Neural cell (in vitro differentiated cells): ENCODE data around the gene CEP350. TPM values are rescaled to one million over a fixed set of nuclear protein-coding genes. Genes with fewer than 3 reads are reported as not detected.

ENCODE experiments used
- H2AFZ ChIP-seq: fragments of 200-600, 300-800 bp; sonication (generic), shearing (Covaris generic); 2 replicates; pipeline ENCODE4 v1.6.0; 2014; ENCODE audit warnings: low read depth, mild to moderate bottlenecking, antibody characterized with exemption, low read length, moderate library complexity
- H3F3A ChIP-seq: fragments of 200-600 bp; shearing (Covaris generic); 2 replicates; pipeline ENCODE4 v1.6.1; 2016; ENCODE audit warnings: mild to moderate bottlenecking, moderate library complexity, mixed read lengths, antibody characterized with exemption, low read length; ENCODE audit not compliant: insufficient read depth, poor library complexity, severe bottlenecking
- H3K27ac ChIP-seq: fragments of 200-600, 300-800 bp; sonication (generic), shearing (Covaris generic); 2 replicates; pipeline ENCODE4 v1.5.1; 2014; ENCODE audit warnings: mild to moderate bottlenecking, low read length, moderate library complexity
- H3K27me3 ChIP-seq: fragments of 300-800, 200-600 bp; sonication (generic), shearing (Covaris generic); 2 replicates; pipeline ENCODE4 v1.6.0; 2014; ENCODE audit warnings: mild to moderate bottlenecking, low read depth, low read length, moderate library complexity; ENCODE audit not compliant: insufficient read depth
- H3K36me3 ChIP-seq: fragments of 300-800, 200-600 bp; sonication (generic), shearing (Covaris generic); 2 replicates; pipeline ENCODE4 v1.5.1; 2014; ENCODE audit warnings: mild to moderate bottlenecking, antibody characterized with exemption, low read length, moderate library complexity; ENCODE audit not compliant: insufficient read depth
- H3K4me2 ChIP-seq: fragments of 300-800, 200-600 bp; sonication (generic), shearing (Covaris generic); 2 replicates; pipeline ENCODE4 v1.6.0; 2014; ENCODE audit warnings: mild to moderate bottlenecking, low read length
- H3K4me3 ChIP-seq: fragments of 300-800, 200-600 bp; sonication (generic), shearing (Covaris generic); 2 replicates; pipeline ENCODE4 v1.5.1; 2014; ENCODE audit warnings: mild to moderate bottlenecking, low read length, moderate library complexity
- H3K79me2 ChIP-seq: fragments of 200-600 bp; shearing (Covaris generic); replicated peaks from 2 replicates; pipeline ENCODE4 v1.6.0; 2014; ENCODE audit warnings: mild to moderate bottlenecking, low read length, moderate library complexity; ENCODE audit not compliant: insufficient read depth
- H3K9ac ChIP-seq: fragments of 300-800, 200-600 bp; sonication (generic), shearing (Covaris generic); 2 replicates; pipeline ENCODE4 v1.6.1; 2016; ENCODE audit warnings: mild to moderate bottlenecking, low read length, mixed read lengths
- H3K9me2 ChIP-seq: fragments of 200-600 bp; shearing (Covaris generic); 2 replicates; pipeline ENCODE4 v1.6.1; 2016; ENCODE audit warnings: mild to moderate bottlenecking, low read length, mixed read lengths; ENCODE audit not compliant: insufficient read depth
- H3K9me3 ChIP-seq: fragments of 200-600, 300-800 bp; sonication (generic), shearing (Covaris generic); 2 replicates; pipeline ENCODE4 v1.6.1; 2016; ENCODE audit warnings: mild to moderate bottlenecking, mixed run types, low read length, moderate library complexity, mixed read lengths
- H4K20me1 ChIP-seq: fragments of 200-600 bp; shearing (Covaris generic); 2 replicates; pipeline ENCODE4 v1.6.1; 2016; ENCODE audit warnings: mild to moderate bottlenecking, mixed run types; ENCODE audit not compliant: insufficient read depth
- EP300 ChIP-seq: fragments of 450-650 bp; conservative IDR thresholded peaks from 2 replicates; pipeline ENCODE4 v1.6.1; 2014; ENCODE audit warnings: antibody characterized with exemption, mild to moderate bottlenecking, moderate library complexity; ENCODE audit not compliant: poor library complexity, severe bottlenecking
- EZH2 ChIP-seq: fragments of 200-600, 300-800 bp; shearing (Covaris generic), sonication (generic); IDR thresholded peaks from 2 replicates; pipeline ENCODE4 v1.6.1; 2014; ENCODE audit warnings: antibody characterized with exemption, low read length, borderline replicate concordance, mild to moderate bottlenecking; ENCODE audit not compliant: insufficient read depth, poor library complexity, severe bottlenecking
- MXI1 ChIP-seq: fragments of 450-650 bp; conservative IDR thresholded peaks from 2 replicates; pipeline ENCODE4 v1.6.1; 2014; ENCODE audit warnings: antibody characterized with exemption, mild to moderate bottlenecking; ENCODE audit not compliant: poor library complexity, severe bottlenecking
- POLR2AphosphoS5 ChIP-seq: IDR thresholded peaks from 2 replicates; pipeline ENCODE4 v1.6.1; 2012
- RAD21 ChIP-seq: fragments of 450-650 bp; conservative IDR thresholded peaks from 2 replicates; pipeline ENCODE4 v1.6.1; 2014; ENCODE audit warnings: antibody characterized with exemption, mild to moderate bottlenecking, moderate library complexity
- SMC3 ChIP-seq: fragments of 450-650 bp; conservative IDR thresholded peaks from 2 replicates; pipeline ENCODE4 v1.6.1; 2014; ENCODE audit warnings: antibody characterized with exemption, mild to moderate bottlenecking, moderate library complexity; ENCODE audit not compliant: poor library complexity
- TAF1 ChIP-seq: IDR thresholded peaks from 2 replicates; pipeline ENCODE4 v1.6.1; 2012; ENCODE audit warnings: low read depth
- polyA plus RNA-seq: library from polyadenylated mRNA; depleted of rRNA; stranded (reverse); fragments of >200 nt; gene quantifications from 2 replicates; pipeline ENCODE4 v1.2.3, GENCODE V29; 2014
- TF ChIP-seq, protein P1 (sequence below): fragments of 450-650 bp; IDR thresholded peaks from 2 replicates; pipeline ENCODE4 v1.5.1; 2014; ENCODE audit warnings: antibody characterized with exemption, mild to moderate bottlenecking, moderate library complexity; ENCODE audit not compliant: poor library complexity, severe bottlenecking
- TF ChIP-seq, protein P2 (sequence below): IDR thresholded peaks from 2 replicates; pipeline ENCODE4 v1.6.1; 2012; ENCODE audit warnings: borderline replicate concordance

CEP350 gene
- polyA plus RNA-seq, 1 donor from 2014 or later = 28.1 TPM

DNA sequence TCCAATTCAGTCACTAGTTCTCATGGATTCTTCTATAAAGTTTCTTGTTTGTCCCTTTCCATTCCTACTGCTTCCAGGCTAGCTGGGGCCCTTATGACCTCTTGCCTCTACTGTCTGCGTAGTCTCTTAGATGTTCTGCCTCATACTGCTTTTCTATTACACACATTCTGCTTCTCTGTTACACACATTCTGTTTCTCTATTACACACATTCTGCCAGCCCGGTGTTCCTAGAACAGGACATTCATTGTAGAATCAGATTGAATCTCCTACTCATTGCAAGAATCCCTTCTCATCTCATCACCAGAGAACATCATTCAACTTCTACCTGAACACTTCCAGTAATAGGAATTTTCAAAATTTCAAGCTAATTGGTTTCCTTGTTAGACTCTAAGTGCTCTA, 130.7 kb downstream of the CEP350 start:
- H4K20me1 ChIP-seq = no peaks in the 10 kb centered on the region
- no peaks in the 10 kb centered on the region for H3K9me3 ChIP-seq
- H3K9me2 ChIP-seq = no peaks in the 10 kb centered on the region
- no peak overlapping the region for H3K4me2 ChIP-seq
- H3K79me2 ChIP-seq = no peaks in the 10 kb centered on the region
- no peaks in the 10 kb centered on the region for H3F3A ChIP-seq
- H3K36me3 ChIP-seq = peaks cover 10% of the 10 kb centered on the region
- H3K4me3 ChIP-seq = no peak overlapping the region
- no peaks in the 10 kb centered on the region for H3K27me3 ChIP-seq
- no peak overlapping the region for H3K27ac ChIP-seq
- TF ChIP-seq MXI1 = no peak
- TF ChIP-seq SMC3 = no peak
- no peak overlapping the region for H3K9ac ChIP-seq
- no peak overlapping the region for H2AFZ ChIP-seq

DNA sequence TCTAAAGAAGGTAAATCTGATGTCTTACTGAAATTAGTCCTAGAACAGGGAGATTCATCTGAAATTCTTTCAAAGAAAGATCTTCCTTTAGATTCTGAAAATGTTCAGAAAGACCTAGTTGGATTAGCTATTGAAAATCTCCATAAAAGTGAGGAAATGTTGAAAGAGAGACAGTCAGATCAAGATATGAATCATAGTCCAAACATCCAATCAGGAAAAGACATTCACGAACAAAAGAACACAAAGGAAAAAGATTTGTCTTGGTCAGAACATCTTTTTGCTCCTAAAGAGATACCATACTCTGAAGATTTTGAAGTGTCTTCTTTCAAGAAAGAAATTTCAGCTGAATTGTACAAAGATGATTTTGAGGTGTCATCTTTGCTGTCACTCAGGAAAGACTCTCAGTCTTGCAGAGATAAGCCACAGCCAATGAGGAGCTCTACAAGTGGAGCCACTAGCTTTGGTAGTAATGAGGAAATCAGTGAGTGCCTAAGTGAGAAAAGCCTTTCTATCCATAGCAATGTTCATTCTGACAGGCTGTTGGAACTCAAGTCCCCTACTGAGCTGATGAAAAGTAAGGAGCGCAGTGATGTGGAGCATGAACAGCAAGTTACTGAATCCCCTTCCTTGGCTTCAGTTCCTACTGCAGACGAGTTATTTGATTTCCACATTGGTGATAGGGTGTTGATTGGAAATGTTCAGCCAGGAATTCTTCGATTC, 138.5 kb downstream of the CEP350 start:
- Histone ChIP-seq H3K4me2 (no peak overlapping the region), H3K9ac (no peak overlapping the region), H3F3A (no peaks in the 10 kb centered on the region), H3K4me3 (no peak overlapping the region), H3K27me3 (no peaks in the 10 kb centered on the region), H3K36me3 (peaks cover 19% of the 10 kb centered on the region), H3K79me2 (no peaks in the 10 kb centered on the region), H3K9me2 (no peaks in the 10 kb centered on the region), H2AFZ (no peak overlapping the region), H4K20me1 (no peaks in the 10 kb centered on the region), H3K27ac (no peak overlapping the region), H3K9me3 (no peaks in the 10 kb centered on the region)
- TF ChIP-seq, protein P1, sequence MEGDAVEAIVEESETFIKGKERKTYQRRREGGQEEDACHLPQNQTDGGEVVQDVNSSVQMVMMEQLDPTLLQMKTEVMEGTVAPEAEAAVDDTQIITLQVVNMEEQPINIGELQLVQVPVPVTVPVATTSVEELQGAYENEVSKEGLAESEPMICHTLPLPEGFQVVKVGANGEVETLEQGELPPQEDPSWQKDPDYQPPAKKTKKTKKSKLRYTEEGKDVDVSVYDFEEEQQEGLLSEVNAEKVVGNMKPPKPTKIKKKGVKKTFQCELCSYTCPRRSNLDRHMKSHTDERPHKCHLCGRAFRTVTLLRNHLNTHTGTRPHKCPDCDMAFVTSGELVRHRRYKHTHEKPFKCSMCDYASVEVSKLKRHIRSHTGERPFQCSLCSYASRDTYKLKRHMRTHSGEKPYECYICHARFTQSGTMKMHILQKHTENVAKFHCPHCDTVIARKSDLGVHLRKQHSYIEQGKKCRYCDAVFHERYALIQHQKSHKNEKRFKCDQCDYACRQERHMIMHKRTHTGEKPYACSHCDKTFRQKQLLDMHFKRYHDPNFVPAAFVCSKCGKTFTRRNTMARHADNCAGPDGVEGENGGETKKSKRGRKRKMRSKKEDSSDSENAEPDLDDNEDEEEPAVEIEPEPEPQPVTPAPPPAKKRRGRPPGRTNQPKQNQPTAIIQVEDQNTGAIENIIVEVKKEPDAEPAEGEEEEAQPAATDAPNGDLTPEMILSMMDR = no peak
- TF ChIP-seq, protein P2, sequence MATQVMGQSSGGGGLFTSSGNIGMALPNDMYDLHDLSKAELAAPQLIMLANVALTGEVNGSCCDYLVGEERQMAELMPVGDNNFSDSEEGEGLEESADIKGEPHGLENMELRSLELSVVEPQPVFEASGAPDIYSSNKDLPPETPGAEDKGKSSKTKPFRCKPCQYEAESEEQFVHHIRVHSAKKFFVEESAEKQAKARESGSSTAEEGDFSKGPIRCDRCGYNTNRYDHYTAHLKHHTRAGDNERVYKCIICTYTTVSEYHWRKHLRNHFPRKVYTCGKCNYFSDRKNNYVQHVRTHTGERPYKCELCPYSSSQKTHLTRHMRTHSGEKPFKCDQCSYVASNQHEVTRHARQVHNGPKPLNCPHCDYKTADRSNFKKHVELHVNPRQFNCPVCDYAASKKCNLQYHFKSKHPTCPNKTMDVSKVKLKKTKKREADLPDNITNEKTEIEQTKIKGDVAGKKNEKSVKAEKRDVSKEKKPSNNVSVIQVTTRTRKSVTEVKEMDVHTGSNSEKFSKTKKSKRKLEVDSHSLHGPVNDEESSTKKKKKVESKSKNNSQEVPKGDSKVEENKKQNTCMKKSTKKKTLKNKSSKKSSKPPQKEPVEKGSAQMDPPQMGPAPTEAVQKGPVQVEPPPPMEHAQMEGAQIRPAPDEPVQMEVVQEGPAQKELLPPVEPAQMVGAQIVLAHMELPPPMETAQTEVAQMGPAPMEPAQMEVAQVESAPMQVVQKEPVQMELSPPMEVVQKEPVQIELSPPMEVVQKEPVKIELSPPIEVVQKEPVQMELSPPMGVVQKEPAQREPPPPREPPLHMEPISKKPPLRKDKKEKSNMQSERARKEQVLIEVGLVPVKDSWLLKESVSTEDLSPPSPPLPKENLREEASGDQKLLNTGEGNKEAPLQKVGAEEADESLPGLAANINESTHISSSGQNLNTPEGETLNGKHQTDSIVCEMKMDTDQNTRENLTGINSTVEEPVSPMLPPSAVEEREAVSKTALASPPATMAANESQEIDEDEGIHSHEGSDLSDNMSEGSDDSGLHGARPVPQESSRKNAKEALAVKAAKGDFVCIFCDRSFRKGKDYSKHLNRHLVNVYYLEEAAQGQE = no peak
- no peak for TF ChIP-seq POLR2AphosphoS5
- no peak for TF ChIP-seq SMC3
- no peak for TF ChIP-seq MXI1
- TF ChIP-seq EP300 = no peak
- no peak for TF ChIP-seq EZH2
- TF ChIP-seq TAF1 = no peak
- no peak for TF ChIP-seq RAD21
